ENCODE results near the gene RAB32. TPM values are rescaled to one million over a fixed set of nuclear protein-coding genes. Genes with fewer than 3 reads are reported as not detected.
"Not testable (repeated sequence)": the region's sequence is repeated elsewhere in the genome, so short reads cannot be mapped to it uniquely, and the experiment has no call there.

Gene RAB32
- total RNA-seq, result 36.7 and 43.3 TPM in 2 replicates
- 61.7 TPM for polyA plus RNA-seq (2012)

DNA sequence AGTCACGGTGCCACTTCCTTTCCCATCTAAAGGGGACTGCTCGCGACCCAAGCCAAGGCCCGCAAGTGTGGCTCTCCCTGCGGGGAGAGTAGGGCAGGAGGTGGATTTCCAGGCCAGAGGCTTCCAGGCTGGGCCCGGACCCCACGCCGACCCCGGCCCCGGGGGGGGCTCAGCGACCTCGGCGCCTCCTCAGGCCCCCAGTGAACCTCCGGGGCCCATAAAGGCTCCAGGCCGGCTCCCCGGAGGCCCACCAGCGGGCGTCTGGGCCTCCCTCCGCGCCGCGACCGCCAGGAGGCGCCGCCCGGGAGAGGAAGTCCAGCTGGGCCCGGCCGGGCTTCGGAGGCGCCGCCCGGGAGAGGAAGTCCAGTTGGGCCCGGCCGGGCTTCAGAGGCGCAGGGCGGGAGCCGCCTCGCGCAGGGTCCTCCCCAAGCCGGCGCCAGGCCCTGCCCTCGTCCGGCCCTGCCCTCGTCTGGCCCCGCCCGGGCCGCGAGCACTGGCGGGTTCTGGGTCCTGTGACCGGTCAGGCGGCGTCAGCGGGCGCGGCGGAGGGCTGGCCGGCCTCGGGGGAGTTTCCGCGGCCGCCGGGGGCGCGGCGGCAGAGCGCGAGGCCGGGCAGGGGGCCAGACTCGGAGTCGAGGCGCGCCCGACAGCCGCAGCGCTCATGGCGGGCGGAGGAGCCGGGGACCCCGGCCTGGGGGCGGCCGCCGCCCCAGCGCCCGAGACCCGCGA lies at the start of gene RAB32:
Gene RAB32, plus strand, starts transcription at position 623 of the 729 bp plus-strand sequence. Its CDS starts 39 bp downstream, at position 662.
- DNase-seq (ENCODE audit: low read depth), result peak; percentile 95

DNA sequence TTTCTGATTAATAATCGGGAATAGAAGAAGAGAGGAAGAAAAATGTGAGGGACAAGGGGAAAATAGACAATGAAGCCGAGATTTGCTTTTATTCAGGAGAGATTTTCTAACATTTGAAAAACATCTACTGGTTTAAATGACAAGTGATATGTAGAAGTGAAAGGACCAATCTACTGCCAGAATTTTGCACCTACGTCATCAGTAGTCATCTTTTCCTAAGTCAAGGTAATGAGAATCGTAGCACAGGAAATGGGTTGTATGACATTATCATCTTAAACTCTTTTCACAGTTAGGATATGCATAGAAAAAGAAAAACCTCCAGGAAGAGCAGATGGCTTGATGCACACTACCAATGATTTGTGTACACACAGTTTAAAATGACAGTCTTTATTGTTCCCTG lies 45.3 kb upstream of the RAB32 start:
- DNase-seq (ENCODE audit: low read depth), result no peak

DNA sequence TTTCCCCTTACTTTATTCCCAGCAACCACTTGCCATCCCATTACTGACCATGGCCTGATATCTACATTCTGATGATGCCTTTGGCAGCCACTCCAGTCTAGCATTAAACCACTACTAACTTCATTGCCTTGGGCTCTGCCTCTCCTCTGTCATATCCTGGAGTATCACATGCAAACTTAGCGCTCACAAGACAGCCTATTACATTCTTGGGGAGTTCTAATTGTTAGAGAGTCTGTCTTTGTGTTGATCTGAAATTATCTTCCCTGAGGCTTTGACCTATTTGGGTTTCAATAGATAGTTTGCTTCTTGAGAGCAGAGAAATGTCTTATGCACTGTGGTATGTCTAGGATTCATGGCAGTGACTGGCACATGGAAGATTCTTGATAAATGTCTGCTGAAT lies 40.5 kb upstream of the RAB32 start:
- DNase-seq (ENCODE audit: low read depth), result no peak

DNA sequence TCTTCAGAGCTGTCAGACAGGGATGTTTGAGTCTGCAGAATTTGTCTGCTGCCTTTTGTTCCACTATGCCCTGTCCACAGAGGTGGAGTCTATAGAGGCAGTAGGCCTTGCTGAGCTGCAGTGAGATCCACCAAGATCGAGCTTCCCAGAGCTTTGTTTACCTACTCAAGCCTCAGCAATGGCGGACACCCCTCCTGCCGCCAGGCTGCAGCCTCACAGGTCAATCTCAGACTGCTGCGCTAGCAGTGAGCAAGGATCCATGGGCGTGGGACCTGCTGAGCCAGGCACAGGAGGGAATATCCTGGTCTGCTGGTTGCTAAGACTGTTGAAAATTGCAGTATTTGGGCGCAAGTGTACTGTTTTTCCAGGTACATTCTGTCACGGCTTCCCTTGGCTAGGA lies 28.4 kb upstream of the RAB32 start:
- DNase-seq (ENCODE audit: low read depth), result no peak

DNA sequence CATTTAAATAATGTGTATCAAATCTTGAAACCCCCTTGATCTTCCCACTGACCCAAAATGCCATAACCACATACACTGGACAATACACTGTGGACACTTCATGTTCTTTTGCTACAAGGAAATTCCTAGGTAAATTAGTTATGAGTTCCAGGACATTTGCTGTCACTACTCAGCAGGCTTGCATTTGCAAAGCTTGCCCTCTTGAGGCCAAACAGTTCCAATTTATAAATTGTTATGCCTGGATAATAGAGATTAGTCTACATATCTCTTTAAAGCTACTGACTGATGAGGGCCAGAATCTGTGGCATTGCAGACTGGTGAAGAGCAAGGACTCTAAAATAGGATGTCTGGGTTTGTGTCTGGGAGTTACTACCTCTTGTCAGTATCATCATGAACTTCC lies 17.4 kb upstream of the RAB32 start:
- DNase-seq (ENCODE audit: low read depth), result peak; percentile 38

DNA sequence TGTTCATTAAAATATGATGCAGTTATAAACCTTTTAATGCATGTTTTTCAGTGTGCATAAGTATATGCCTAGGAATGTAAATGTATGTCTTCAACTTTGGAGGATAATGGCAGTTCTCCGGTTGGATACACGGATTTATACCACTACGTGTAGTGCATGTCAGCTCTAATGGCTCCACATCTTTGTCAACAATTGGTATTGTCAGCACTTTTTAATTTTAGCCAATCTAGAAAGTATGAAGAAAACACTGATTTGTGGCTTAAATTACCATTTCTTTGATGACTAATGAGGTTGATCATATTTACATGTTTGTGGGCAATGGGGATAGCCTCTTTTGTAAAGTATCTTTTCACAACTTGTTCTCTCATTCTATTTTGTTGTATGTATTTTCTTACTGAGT lies 10.9 kb upstream of the RAB32 start:
- DNase-seq (ENCODE audit: low read depth), result no peak

DNA sequence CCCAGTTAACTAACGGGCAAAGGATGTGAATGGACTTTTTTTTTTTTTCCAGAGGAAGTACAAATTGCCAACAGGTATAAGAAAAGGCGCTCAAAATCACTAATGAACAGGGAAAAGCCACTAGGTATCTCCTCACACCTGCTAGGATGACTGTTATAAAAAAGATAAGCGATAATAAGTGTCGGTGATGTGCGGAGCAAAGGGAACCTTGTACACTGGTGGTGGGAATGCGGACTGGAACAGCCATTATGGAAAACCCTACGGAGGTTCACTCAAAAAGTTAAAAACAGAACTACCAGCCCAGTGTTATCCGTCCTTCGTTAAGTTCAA lies 787 bp upstream of the RAB32 start:
- DNase-seq (ENCODE audit: low read depth), result no peak

DNA sequence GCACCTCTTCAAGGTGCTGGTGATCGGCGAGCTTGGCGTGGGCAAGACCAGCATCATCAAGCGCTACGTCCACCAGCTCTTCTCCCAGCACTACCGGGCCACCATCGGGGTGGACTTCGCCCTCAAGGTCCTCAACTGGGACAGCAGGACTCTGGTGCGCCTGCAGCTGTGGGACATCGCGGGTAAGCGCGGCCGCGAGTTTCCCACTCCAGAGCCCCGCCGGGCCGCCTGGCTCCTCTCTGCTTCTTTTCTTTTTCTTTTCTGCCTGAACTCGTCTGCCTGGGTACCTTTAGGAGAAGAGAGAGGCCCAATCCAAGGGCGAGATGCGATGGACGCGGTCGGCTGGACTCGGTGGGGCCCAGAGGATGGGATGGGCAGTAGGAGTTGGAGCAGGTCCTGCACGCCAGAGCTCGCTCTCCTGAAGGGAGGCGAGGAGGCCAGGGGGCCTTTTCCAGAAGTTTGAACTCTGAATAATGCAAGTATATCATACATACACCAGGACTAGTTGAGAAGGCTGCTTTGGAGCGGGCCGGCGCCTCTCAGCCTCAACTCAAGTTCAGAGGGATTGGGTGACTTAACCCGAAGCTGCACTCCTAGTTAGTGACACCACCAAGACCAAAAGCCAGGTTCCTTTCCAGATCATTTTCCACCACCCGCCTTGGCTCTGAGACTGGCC lies 445 bp downstream of the RAB32 start:
- DNase-seq (ENCODE audit: low read depth), result peak; percentile 70

DNA sequence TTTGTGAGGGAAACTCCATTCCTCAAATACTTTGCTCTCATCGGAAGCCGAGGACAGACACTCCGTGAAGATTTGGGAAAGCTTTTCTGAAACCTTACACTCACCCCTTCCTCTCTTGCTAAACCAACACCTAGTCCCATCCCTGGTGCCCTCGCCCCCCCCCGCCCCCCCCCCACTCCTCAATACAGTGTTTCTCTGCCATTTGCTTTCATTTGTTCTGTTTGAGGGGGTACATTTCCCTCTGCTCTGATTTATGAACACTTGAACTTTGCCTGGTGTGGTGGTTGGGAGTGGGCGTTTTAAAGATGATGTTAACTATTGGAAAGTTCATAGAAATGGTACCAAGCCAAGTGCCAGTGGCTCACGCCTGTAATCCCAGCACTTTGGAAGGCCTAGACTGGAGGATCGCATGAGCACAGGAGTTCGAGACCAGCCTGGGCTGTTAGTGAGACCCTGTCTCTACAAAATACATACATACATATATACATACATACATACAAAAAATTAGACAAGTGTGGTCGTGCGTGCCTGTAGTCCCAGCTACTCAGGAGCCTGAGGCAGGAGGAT lies 1.1 kb downstream of the RAB32 start:
- DNase-seq (ENCODE audit: low read depth), result peak; percentile 13

DNA sequence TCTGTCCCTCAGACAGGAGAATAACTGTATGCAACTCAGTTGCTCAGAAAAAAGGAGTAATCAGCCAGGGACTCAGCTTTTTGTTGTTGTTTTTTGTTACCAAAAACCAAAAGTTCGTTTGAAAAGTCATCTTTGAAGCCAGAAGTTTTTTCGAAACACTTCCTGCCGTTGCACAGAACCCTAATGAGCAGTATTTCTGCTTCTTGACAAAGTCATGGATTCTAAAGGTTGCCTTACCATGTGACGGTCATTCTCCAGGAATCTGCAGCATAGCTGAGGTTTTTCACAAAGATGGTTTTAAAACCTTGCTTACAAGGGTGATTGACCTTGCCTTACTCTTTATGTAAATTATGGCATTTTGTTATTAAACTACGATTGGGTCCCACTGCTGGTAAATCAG lies 1.9 kb downstream of the RAB32 start:
- DNase-seq (ENCODE audit: low read depth), result peak; percentile 22

DNA sequence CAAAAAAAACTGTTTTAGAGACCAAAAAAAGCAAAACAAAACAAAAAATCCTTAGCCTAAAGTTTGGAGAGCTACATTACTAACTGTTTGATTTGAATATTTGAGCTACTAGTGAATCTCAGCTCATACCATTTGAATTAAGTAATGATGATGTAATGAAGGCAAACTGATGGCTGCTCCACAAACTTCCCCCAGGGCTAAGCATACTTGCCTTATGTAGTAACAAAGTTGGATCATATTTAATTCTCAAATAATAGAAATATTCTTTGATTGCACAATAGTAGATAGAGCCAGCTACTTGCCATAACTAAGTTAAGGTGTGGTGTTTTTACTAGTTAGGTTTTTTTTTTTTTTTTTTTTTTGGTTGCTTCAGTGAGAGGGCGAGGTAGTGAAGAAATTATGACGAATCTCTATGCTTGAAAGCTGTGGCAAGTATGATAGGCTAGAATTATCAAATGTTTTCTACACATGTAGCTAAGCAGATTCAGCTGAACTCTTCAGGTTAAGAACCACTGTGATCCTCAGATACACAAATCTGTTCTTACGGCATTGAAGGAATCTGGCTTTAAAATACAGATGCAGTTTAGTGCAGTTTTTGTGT lies 2.9 kb downstream of the RAB32 start:
- peak; percentile 48 for DNase-seq (ENCODE audit: low read depth)

DNA sequence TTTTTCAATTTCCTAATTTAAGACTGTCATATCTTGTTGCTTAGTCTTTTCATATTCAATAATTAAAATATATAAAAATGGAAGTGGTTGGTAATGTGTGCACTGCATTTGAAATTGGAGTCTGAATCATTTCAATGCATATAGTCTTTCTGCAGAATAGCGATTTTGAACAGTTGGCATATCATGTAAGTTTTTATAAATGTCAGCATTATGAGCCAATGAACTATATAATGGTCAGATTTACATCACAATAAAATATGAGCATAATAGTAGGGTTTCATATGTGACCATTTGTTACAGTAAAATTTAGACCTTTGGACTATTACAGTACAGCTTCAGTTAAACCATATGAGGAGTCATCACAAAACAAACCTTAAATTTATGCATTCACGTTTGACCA lies 4.3 kb downstream of the RAB32 start:
- no peak for DNase-seq (ENCODE audit: low read depth)

DNA sequence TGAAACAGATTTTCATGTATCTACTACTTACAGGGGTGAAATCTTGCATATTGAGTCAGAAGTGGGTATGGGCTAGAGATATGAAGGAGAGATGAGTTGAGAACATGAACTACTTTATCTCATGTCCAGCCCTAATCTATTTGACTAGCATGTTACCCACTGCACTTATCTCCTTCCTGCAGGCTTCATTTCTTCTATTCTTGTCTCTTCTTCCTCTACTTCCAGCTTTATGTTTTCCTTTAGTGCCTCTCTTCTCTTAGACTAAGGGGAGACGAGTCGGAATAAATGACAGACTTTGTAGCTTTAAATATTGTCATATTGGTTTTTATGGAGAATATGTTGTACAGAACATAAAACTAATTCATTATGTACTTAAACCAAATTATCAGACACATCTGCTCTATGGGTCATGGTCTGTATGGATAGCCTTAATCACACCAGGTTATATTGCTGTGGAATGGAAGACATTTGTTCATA lies 5.3 kb downstream of the RAB32 start:
- no peak for DNase-seq (ENCODE audit: low read depth)

DNA sequence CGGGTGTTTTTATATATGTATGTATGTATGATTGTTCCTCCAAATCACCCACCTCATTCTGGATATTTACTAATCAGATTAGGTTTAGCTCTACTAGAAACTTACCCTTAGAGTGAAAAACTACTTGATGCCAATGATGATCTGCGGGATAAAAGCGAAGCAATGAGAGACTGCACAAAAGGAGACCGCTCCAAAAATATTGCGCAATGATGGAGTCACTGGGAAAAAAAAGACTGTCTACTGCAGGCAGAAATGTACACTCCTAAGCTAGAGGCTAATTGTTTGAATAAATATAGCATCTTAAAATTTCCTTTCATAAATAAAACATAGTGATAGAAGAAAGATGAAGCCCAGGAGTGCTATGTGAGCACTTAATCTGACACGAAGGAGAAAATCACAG lies 7.3 kb downstream of the RAB32 start:
- DNase-seq (ENCODE audit: low read depth), result no peak

DNA sequence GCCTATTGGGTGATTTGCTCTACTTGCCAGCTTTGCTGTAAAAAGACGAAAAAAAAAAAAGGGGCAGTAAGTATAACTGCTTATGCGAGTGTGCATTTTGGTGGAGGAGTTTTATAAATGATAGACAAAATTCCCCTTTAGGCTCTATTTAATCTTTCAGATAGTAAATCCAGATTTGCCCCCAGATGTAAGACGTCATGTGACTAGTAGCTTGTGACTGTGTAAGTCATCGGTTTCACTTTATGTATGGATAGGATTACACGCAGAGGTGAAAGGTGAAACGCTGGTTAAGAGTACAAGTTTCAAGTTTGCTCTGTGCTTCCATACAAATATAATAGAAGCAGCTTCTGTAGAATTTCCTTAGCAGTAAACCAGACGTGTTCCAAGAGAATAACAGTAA lies 7.9 kb downstream of the RAB32 start:
- DNase-seq (ENCODE audit: low read depth), result no peak

DNA sequence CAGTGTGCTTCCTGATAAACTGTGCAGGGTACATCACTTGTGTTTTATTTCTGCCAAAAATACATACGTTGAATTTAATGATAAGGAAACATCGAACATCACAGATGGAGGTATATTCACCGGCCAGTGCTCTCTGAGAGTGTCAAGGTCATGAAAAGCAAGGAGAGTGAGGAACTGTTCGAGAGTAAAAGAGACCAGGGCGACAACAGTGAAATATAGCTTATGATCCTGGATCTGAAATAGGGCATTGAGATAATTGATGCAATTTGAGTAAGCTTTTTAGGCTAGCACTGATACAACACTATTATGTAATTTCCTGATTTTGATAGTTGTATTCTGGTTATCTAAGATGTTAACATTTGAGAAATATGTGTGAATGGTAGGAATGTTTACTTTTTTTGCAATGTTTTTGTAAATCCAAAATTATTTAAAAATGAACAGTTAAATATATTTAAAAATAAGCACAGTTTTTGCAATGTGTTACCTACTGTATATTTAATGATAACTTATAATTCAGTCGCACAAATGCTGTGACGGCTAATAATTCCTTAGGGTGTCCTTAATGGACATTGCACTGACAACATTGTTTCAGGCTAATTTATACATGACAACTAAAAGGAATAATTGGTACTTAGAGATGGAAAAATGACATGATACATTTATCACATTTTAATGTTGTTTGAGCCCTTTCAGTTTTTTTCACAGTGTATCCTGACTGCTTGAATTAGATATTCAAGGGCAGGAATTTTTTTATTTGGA lies 9.9 kb downstream of the RAB32 start:
- DNase-seq (ENCODE audit: low read depth), result no peak

DNA sequence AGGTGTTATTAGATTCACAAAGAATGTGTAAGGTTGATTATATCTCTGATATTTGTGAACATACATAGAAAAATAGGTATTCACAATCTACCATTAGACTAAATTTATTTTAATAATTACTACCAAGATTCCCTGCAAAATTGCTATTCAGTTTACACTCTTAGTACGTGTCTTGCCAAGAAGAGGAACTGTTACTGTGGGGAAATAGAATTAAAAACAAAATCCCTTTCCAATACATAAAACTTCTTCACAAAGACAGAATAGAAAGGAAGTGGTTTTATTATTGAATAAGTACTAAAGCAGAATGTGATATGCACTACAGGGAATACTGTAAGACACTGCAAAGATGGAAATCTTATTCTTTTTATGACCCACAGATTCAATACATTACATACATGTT lies 17.0 kb downstream of the RAB32 start:
- DNase-seq (ENCODE audit: low read depth), result no peak

DNA sequence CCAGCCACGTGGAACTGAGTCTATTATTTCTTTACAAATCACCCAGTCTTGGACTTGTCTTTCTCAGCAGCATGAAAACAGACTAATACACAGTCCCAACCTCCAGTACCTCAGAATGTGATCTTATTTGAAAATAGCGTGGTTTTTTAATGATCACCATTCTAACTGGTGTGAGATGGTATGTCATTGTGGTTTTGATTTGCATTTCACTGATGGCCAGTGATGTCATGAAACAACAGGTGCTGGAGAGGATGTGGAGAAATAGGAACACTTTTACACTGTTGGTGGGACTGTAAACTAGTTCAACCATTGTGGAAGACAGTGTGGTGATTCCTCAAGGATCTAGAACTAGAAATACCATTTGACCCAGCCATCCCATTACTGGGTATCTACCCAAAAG lies 23.0 kb downstream of the RAB32 start:
- peak; percentile 31 for DNase-seq (ENCODE audit: low read depth)

DNA sequence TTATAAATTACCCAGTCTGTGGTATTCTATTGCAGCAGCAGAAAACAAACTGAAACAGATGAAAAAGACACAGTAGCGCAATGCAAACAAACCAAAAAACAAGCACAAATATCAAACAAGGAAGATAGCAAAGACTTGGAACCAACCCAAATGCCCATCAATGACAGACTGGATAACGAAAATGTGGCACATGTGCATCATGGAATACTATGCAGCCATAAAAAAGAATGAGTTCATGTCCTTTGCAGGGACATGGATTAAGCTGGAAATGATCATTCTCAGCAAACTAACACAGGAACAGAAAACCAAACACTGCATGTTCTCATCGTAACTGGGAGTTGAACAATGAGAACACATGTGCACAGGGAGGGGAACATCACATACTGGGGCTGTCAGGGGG lies 25.0 kb downstream of the RAB32 start:
- DNase-seq (ENCODE audit: low read depth), result not testable (repeated sequence)

DNA sequence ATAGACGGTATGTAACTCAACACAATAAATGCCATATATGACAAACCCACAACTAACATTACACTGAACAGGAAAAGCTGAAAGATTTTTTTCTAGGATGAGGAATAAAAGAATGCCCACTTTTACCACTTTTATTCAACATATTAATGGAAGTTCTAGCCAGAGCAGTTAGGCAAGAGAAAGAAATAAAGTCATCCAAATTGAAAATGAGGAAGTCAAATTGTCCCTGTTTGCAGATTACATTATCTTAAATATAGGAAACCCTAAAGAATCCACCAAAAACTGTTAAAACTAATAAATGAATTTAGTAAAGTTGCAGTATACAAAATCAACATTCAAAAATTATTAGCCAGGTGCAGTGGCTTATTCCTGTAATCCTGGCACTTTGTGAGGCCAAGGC lies 30.6 kb downstream of the RAB32 start:
- no peak for DNase-seq (ENCODE audit: low read depth)

DNA sequence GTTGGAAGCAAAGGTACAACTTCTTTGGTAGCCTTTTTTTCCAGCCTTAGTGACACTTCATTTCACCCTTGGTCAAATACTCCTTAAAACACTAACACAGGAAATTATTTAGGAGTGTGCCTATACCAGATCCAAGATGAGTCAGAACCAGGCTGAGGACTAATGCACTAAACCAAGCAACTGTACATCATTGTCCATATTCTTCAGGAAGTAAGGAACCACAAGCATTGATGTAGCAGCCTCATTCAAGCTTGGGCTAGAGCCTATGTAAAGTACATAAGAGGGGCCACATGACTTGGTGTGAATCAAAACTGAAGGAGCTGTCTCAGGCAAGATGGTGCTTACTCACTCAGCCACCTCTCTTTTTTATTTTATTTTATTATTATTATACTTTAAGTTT lies 34.4 kb downstream of the RAB32 start:
- DNase-seq (ENCODE audit: low read depth), result no peak

DNA sequence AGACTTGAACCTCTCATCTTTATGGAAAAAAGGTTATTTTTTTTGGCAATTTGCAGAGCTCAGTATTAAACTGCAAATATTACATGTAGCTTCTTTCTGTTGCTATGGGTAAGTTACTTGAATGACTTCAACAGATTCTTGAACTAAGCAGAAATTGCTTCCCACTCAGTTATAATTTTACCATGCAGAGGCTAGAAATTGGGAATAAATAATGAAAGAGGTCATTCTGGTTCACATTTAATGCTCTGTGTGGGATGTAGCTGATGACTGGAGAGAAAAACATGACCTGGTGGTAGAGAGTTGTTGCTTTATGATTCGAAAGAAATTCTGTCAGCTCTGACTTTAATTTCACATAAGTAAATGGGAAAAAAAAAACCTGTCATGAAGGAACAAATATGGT lies 38.3 kb downstream of the RAB32 start:
- DNase-seq (ENCODE audit: low read depth), result no peak
